ENCODE measurements around the gene DGKG.

GRCh38 chr3:186124592-186124991 is 237.4 kb downstream of the DGKG start:
- TF ChIP-seq CTCF (IDR thresholded peaks at IDR 0.05; ENCODE audit: low read depth, low read length, poor library complexity, severe bottlenecking) (no peak), EZH2phosphoT487 (IDR thresholded peaks at IDR 0.05; ENCODE audit: borderline replicate concordance, low read length) (no peak)
